CD4-positive, alpha-beta T cell treated with Interleukin-21 for 1 hour (primary cell): Measurements from ENCODE around the gene SMR3A.

ENCODE experiments used
- DNase-seq: peaks from one replicate; pipeline ENCODE4 v3.0.0-alpha.2; 2020

Gene SMR3A

DNA sequence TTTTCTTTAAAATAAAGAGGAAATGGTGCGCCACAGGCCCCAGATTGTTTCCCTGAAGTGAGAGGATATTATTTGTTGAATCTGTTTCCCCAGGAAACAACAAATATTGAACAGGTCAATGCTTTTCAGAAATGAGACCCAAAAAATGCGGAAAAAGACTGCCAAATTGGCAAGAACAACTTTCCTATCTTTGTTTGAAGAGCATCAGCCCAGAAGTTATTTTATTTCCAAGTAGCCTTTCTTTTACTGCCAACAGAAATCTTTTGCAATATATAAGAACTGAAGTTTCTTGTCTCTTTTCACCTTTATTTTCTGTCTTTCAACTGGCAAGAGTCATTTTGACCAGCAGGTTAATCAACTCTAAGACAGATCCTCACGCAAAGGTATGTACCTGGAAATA lies at the start of gene SMR3A:
SMR3A (plus strand) TSS at position 301 of the 400 bp plus-strand sequence. CDS start 1,356 bp downstream, outside the sequence.
- DNase-seq, result no peak

DNA sequence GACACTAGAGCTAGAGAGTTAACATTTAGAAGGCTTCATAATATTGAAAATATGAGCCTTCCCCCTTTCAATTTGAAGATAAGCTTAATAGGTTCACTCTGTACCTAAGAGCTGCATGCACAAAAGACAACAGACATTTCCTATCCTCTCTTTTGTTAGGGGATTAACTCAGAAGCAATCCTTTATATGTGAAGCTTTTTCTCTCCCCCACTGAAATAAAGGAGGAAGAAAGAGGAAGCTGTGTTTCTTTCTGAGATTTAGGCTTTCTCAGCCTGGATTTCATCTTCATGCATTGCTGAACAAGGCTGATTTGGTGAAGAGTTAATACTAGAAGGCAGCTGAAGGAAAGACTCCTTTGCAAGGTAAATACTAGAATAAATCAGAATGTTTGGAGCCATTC lies 46.8 kb upstream of the SMR3A start:
- DNase-seq, result no peak

DNA sequence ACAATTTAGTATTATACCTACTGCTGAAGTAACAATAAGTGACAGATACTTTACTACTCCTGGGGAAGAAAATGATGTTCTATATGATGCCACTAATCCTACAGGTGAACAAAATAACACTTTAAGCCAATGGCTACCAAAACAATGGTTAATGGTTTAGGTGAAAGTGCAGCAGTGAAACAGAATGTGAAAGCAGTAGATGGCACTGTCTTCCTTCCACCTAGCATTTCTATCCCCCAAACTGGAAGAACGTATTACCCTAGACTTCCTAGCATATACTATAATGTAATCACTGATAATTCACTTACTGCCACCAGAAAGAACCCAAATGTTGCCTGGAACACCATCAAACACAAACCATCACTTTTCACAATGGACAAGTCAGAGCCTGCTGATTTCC lies 44.6 kb upstream of the SMR3A start:
- no peak for DNase-seq

DNA sequence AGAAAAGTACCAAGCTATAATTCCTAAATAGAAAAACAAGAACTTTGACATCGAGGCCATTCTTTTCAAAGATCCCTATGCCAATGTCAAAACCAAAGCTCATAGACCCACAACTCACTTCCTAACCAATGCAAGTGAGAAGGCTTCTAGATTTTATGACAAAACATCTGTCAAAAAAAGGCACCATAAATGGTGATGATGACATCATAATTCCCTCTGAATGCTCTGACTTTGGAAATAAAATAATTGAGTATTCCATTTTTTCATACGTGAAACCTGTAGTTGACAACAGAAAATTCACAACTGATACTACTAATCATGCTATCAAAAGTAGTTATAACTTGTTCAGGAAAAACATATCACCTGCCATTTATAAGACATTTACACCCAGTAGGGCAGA lies 34.5 kb upstream of the SMR3A start:
- no peak for DNase-seq

DNA sequence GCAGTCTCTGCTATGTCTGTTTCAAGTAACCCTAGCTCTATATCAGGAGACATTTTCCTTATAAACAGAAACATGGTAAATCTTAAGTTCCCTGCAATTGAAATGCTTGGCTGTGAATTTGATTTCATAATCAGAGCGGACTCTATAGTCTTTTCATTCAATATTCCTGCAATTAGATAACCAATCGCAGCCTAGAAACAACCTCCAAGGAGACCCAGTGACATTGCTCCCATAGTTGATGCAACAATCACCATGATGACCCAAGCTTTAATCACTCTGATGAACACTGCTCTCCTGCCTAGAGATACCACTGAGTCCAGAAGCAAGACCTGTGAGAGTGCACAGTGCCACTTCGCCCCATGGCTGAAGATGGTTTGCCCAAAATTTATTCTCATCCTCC lies 25.9 kb upstream of the SMR3A start, which contains the start of gene CABS1:
CABS1 (plus strand) TSS at position 301 of the 400 bp plus-strand sequence; CDS start at position 360, 59 bp downstream.
- no peak for DNase-seq

DNA sequence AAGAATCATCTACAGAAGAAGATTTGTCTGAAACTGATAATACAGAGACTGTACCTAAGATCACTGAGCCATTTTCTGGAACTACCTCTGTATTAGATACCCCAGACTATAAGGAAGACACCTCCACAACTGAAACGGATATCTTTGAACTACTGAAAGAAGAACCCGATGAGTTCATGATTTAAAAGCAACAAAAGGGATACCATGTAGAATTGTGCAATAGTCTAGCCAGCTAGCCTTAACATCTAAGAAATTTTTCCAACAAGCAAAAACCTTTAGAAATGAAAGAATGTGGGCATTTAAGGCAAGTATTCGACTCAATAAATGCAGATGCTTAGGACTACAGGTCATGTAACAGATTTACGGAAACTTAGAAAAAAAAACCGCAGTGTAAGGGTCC lies 24.5 kb upstream of the SMR3A start:
- DNase-seq, result no peak

DNA sequence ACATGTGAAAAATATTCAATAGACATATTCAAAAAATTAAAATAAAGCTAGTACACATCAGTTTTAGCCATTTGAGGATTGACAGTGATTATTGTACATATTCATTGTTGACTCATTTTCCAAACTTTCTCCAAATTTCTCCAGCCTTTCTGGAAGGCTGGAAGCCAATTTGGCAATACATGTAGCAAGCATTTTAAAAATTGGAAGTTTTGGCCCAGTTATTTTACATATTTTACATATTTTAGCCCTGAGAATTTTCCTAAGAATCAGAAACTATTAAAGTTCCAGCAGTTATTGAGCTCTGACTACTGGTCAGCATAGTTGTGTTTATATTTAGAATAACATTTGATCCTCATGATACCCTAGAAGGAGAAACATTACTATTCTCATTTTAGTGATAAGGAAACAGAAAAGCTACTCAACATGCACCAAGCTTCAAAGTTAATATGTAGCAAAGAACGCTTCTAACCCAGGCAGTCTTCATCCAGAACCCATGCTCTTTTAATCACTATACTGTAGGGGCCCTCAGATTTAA lies 22.6 kb upstream of the SMR3A start:
- DNase-seq, result no peak

DNA sequence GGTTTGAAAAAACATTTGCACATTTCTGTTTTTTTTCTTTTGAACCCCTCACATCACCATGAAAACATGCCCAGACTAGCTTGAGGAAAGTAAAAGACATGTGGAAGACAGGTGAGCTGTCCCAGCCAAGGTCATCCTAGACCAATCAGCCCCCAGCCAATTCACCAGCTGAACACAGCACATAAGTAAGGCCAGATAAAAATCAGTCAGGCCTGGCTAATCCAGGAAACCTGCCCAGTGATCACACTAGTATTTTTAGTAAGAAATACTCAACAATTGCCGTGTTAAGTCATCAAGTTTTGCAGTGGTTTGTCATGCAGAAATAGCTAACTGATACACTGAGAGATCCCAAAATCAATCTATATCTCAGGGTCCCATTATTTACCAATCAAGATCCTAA lies 4.4 kb upstream of the SMR3A start:
- DNase-seq, result no peak

DNA sequence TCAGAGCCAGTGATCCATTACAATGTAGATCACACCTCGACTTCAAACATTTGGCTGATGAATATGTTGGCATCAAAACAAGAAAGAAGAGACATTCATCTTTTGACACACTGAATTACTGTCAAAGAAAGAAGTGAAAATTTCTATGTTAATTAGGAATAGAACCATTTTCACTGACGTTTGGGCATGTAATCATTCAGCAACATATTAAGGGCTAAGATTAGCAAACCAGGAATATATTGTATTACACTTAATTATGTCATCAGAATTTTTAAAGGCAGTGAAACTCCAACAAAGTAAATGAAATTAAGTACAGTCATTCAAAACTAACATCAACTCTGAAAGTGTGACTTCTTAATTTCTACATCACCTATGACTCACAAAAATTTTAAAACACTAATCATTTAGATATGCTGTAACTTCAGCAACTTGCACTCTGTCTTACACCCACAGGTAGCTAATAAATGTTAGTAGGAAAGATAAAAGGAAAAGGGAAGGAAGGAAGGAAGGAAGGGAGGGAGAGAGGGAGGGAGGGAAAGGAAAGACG lies 1.4 kb upstream of the SMR3A start:
- DNase-seq, result no peak

DNA sequence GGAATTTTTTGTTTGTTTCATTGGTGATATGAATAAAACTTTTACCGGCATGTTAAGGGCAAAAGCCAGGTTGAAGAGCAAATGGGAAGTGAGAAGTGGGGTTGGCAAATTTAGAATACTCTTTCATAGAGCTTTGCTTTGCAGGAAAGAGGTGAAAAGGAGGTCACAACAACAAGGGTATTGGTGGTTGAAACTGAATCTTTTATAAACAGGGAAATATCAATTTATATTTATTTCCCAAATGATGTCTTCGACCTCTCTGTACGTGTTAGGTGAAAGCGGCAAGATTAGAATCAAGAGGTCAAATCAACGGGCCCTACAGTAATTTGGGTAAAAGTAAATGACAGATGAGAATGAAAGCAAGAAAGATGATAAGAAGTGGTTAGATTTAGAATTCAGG lies 3.4 kb downstream of the SMR3A start:
- DNase-seq, result no peak

DNA sequence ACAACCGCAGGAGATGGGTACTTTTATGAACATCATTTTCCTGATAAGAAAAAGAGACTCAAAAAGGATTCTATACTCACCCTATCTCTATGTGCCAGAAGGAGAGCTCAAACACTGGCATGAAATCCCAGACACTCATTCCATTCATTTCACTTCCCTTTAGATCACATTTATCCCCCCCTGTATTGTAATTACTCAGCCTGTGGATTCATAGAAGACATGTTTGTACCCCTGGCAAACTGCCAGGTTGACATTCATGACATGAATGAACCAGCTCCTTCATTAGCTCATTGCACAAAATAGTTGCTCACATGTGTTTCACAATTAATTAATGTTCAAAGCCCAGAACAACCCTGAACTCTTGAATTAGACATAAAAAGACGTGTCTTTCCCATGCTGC lies 4.9 kb downstream of the SMR3A start:
- DNase-seq, result no peak

DNA sequence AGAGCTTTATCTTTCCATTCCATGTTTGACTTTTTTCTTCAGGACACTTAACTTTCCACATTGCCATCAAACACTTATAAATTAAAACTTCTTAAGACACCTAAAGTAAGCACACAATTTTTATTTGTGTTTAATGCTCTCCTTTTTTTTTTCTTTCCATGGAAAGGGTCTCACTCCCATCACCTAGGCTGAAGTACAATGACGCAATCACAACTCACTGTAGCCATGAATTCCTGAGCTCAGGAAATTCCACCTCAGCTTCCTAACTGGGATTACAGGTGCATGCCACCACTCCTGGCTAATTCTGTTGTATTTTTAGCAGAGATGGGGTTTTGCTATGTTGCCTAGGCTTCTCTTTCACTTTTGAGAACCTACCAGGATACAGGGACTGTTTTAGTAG lies 7.3 kb downstream of the SMR3A start:
- no peak for DNase-seq

DNA sequence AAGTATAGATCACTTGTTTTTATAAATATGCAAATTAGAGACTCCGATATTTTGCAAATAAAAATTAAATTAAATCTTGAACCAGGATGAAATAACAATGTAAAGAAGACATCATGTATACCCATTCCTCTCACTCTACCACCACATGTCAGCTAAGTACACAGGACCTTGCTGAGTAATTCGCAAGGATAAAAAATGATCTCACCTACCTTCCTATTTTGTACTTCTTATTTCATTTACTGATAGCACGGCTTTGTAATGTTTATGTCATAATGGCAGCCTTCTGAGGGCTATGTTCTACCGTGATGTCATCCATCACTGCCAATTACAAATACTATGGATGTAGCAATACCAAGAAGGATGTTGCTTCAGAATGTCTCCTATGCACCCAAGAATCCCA lies 11.4 kb downstream of the SMR3A start:
- DNase-seq, result no peak

DNA sequence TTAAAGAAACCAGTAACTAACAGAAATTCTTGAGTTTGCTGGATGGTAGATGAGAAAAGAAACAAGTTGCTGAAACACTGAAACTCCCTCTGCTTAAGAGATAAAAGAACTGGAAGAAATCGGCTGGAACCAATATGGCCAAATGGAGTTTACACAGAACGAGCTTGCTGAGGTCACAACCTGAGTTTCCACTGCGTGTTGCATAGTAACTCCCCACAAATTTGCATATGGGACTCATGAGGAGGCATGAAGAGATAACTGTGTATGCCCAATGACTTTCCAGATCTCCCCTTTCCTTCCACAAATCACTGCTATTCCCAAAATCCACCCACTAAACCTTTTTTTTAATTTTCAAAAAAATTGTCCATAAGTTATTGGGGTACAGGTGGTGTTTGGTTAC lies 12.2 kb downstream of the SMR3A start:
- no peak for DNase-seq

DNA sequence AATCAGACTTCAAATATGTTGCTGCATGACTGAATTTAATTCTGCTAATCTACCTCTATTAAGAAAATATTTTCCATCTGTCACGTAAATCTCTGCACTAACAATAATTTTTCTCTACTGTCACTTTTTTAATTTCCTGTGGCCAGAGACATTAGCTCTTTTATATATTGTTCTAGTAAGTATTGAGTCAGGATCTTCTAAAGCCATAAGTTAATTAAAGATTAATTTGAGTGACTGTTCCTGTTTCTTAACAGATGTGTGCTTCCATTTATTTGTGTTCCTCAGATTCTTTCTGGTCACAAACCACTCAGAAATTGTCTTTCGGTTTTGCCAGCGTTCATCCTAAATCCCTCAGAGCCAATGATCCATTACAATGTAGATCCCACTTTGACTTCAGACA lies 20.0 kb downstream of the SMR3A start:
- no peak for DNase-seq

DNA sequence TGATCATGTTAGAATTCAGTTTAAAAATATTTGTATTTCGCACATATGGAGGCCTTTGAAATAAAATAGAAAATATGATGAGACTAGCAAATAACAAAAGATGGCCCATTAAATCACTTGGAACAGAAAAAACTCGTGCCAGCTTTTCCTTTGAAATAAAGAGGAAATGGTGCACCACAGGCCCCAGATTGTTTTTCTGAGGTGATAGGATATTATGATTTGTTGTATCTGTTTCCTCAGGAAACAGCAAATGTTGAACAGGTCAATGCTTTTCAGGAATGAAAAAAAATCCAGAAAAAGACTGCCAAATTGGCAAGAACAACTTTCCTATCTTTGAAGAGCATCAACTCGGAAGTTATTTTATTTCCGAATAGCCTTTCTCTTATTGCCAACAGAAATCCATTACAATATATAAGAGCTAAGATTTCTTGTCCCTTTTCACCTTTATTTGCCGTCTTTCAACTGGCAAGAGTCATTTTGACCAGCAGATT lies 22.2 kb downstream of the SMR3A start, which contains the start of gene SMR3B:
SMR3B (plus strand) TSS at position 441 of the 491 bp plus-strand sequence. CDS start 1,380 bp downstream, outside the sequence.
- DNase-seq, result no peak

DNA sequence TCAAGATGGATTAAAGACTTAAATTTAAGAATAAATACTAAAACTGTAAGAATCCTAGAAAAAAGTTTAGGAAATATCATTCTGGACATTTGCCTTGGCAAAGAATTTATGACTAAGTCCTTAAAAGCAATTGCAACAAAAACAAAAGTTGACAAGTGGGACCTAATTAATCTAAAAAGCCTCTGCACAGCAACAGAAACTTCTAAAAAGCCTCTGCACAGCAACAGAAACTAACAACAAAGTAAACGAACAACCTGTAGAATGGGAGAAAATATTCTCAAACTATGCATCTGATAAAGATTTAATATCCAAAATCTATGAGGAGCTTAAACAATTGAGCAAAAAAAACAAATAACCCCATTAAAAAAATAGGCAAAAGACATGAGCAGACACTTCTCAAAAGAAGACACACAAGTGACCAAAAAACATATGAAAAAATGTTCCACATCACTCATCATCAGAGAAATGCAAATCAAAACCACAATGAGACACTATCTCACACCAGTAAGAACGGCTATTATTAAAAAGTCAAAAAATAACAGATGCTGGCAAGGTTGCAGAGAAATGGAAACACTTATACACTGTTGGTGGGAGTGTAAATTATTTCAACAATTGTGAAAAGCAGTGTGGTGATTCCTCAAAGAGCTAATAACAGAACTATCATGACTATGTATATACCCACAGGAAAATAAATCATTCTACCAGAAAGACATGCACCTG lies 31.7 kb downstream of the SMR3A start:
- DNase-seq, result no peak

DNA sequence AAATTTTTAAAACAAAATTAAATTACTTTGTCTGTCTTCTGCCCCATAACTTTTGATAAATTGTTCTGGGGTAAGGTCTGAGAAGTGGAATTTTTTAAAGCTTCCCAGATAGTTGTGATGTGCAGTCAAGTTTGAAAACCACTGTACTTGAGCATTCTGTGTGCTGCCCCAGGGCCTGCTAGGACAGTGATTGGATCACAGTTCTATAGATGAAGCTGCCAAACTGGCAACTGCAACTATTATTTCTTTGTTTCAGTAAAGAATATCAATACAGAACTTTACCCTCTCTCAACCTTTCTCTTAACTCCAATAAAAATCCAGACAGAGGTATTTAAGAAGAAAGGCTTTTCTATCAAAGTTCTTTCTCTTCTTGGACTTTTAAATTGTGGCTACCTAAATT lies 37.0 kb downstream of the SMR3A start, which contains the start of gene OPRPN:
OPRPN (plus strand) TSS at position 361 of the 400 bp plus-strand sequence. CDS start 1,346 bp downstream, outside the sequence.
- DNase-seq, result no peak

DNA sequence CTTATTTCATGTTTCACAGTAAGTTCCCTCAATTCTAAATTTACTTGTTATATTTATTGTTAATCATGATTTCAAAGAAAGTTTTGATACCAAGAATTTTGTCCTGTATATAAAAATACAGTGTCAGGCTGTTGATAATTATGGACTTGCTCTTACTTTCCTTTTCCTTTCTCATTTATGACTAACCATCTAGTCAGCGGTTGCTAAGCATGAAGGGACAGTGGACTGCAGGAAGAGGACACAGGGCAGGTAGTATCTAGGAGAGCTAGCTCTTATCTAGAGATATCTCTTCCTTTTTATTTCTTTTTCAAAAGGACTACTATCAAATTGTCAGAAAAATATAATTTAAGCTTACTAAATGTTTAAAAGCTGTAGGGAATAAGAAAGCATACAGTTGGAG lies 38.8 kb downstream of the SMR3A start:
- DNase-seq, result no peak

DNA sequence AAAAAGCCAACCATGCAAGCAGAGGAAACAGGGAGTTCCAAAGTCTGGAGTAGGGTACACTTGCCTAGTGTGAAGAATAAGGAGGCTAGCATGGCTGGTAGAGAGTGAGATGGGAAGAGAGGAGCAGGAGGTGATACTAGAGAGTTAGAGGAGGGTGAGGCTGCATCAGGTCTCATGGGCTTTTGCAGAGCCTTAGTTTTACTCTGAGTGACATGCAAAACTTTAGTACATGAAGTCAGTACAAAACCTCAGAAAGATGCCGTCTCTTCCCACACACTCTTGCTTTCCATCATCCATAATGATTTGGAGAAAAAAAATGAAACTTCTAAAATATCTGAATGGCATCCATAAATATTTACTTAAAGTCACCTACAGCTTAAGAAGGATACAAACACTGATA lies 42.2 kb downstream of the SMR3A start:
- no peak for DNase-seq

DNA sequence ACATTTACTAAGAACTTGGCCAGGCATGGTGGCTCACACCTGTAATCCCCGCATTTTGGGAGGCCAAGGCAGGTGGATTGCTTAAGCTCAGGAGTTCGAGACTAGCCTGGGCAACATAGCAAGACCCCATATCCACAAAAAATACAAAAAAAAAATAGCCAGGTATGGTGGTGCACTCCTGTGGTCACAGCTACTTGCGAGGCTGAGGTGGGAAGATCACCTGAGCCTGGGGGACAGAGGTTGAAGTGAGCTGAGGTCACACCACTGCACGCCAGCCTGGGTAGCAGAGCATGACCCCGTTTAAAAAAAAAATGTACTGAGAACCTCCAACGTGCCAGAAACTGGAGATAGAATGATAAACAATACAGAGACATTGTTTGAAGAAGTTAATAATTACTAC lies 45.2 kb downstream of the SMR3A start:
- DNase-seq, result no peak
